AG09319 (cell line): Measurements from ENCODE around the gene PWWP3B.

Experiments used
- DNase-seq: peaks from one replicate; pipeline ENCODE4 v3.0.0-alpha.2; 2010; ENCODE audit warnings: low read depth; ENCODE audit errors: extremely low read depth
- TF ChIP-seq, protein P1 (sequence below): IDR thresholded peaks from 2 replicates; pipeline ENCODE4 v1.5.1; 2011; ENCODE audit warnings: low read depth, mild to moderate bottlenecking, inconsistent platforms, low read length, moderate library complexity

PWWP3B gene

DNA sequence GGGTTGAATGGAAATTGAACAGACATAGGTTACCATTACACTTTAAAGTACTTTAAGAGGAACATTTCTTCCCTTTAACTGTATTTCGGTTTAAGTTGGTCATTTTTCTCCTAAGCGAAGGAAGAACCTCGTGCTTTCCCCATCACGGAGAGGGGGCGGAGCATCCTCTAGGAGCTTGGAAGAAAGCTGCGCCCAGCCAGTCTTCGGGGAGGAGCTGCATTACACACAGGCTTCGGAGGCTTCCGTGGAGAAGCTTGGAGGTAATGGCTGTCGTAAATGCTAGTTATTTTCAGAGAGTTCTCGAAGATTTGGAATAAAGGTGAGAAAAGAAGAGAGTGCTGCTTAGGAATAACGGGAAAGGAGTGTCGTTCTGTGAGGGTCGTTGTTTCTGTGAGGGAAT is at the start of gene PWWP3B:
Gene PWWP3B, plus strand, starts transcription at position 199 of the 400 bp plus-strand sequence. CDS start 37,128 bp downstream, outside the sequence.
- DNase-seq, result no peak
- TF ChIP-seq, protein P1, sequence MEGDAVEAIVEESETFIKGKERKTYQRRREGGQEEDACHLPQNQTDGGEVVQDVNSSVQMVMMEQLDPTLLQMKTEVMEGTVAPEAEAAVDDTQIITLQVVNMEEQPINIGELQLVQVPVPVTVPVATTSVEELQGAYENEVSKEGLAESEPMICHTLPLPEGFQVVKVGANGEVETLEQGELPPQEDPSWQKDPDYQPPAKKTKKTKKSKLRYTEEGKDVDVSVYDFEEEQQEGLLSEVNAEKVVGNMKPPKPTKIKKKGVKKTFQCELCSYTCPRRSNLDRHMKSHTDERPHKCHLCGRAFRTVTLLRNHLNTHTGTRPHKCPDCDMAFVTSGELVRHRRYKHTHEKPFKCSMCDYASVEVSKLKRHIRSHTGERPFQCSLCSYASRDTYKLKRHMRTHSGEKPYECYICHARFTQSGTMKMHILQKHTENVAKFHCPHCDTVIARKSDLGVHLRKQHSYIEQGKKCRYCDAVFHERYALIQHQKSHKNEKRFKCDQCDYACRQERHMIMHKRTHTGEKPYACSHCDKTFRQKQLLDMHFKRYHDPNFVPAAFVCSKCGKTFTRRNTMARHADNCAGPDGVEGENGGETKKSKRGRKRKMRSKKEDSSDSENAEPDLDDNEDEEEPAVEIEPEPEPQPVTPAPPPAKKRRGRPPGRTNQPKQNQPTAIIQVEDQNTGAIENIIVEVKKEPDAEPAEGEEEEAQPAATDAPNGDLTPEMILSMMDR, result no peak

GRCh38 chrX:106139048-106139447 is 29.1 kb upstream of the PWWP3B start:
- no peak for DNase-seq
- TF ChIP-seq, protein P1, result no peak

DNA sequence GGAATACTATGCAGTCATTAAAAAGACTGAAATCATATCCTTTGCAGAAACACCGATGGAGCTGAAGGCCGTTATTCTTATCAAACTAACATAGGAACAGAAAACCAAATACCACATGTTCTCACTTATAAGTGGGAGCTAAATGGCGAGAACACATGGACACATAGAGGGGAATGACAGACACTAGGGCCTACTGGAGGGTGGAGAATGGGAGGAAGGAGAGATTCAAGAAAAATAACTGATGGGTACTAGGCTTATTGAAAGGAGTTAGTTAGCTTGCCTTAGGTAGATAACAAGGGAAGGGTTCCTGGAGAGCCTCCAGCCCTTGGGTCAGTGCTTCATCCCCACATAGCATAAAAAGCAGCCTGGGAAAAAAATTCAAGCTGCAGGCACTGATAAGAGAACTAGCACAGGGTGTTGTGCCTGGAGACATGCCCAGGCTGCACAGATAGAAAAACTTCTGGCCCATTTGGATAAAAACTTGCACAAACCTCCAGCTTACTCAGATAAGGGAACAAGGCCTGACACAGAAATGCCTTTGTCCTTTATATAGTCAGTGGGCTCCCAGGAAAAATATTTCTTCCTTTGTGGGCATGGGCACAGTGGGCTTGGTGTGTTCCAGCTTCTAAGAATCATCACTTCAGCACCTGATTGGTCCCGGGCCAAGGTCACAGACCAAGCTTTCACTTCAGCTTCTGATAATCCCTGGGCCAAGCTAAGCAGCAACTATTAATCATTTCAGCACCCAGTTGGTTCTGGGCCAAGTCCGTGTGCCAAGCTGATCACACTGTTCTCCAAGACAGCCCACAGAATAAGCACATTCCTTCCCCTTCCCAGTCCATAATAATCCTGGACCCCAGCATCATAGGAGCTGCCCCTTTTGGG is 23.1 kb upstream of the PWWP3B start:
- DNase-seq, result no peak
- TF ChIP-seq, protein P1, result no peak

DNA sequence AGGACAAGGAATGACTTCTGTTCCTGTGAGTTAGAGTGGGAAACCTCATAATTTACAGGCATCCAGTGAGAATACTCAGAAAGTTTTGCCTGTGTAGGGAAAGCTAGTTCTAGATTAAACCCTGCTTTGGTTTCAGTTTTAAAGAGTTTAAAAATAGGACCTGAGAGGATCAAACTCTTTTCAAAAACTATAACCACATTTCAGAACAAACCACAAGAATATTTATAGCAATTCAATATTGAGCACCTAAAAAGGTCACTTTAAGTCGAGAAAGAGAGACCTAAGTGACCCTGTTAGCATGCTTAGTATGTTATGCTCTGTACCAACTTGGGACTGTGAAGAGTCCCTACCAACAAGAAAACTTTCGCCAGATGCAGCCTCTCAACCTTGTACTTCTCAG is 17.4 kb upstream of the PWWP3B start:
- DNase-seq, result no peak
- TF ChIP-seq, protein P1, result no peak

DNA sequence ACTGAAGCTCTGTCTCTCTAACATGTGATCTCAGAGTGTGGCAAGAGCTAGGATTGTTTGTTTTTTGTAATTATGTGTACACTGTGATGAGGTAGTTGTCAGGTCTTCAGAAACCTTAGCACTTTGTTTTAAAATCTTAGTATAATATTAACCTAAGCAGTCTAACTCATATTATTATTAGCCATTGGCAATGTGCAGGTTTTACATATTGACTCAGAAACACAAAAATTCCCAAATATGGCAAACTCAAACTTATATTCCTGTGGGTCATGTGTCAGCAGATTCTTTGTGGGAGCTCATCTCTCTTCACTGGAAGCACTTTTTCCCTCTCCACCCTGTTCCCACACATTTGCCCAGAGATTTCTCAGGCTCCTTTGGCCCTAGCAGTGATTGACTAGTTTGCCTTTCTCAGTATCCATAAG is 8.2 kb upstream of the PWWP3B start:
- DNase-seq, result no peak

DNA sequence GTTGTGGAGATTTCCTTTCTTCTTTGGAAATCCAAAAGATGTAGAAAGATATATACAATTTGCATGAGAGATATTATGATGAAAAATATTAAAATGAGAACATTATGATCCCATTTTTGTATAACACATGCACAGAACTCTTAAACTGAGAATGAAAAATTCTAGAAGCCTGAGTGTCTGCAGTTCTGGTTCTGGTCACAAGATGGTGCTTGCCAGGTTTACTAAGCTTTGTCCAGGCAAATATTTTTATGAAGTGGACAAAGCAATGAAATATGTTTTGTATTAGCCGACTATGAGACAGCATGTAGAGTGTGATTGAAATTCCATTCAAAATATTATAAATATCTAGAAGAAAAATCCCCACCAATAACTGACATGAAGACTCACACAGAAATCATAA is 2.2 kb downstream of the PWWP3B start:
- no peak for DNase-seq
- TF ChIP-seq, protein P1, result peak; percentile 42

More for the DNA sequence above, 8.2 kb upstream of the PWWP3B start:
- TF ChIP-seq, protein P1, result no peak

DNA sequence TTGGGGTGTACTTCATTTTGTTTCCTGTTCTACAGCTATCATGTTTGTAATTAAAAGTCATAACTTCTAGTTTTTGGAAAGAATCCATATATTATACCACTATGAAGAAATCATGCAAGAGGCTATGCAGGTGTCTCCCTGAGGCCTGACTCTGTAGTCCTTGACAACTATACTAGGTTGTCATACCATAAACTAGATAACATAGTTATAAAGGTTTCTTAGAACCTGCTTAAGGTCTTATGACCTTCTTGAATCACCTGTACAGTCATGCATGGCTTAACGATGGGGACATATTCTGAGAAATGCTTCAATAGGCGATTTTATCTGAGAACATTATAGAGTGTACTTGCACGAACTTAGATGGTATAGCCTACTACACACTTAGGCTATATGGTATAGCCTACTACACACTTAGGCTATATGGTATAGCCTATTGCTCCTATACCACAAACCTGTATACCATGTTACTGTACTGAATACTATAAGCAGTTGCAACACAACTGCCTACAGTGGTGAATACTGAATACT is 3.3 kb downstream of the PWWP3B start:
- DNase-seq, result no peak
- TF ChIP-seq, protein P1, result no peak
